Measurements from ENCODE around the gene ZSCAN26. TPM values are rescaled to one million over a fixed set of nuclear protein-coding genes. Genes with fewer than 3 reads are reported as not detected.
"Not testable (repeated sequence)": the region's sequence is repeated elsewhere in the genome, so short reads cannot be mapped to it uniquely, and the experiment has no call there.

Gene ZSCAN26
- total RNA-seq, 1 experiment from 2014 or later = 17.4 TPM

DNA sequence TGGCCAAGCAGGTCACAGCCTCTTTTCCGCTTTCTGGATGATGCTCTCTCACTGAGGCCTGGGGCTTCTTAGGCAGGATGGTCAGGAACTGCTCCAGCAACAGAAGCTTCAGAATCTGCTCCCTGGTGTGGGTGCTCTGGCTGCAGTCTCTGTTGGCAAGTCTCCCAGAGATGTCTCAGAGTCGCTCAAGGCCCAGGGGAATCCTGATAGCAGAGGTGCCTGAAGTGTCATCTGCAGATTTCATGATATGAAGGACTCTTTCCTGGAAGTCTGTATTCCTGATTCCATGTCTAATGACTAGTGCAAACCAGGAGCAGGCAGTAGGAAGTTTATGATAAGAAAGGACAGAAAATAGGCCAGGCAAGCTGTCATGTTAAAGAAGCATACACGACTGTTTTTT, 48.7 kb downstream of the ZSCAN26 start:
- H3K36me3 ChIP-seq = no peaks in the 10 kb centered on the region
- no peaks in the 10 kb centered on the region for H3K27me3 ChIP-seq (replicated peaks)
- DNase-seq (ENCODE audit: low read depth in 1 of 2, low spot score in 2 of 2) = no peak
- no peaks in the 10 kb centered on the region for H3K4me1 ChIP-seq (replicated peaks)
- no peak overlapping the region for H3K27ac ChIP-seq
- no peak overlapping the region for H3K4me3 ChIP-seq
- H3K9me3 ChIP-seq (replicated peaks) = peaks cover 4% of the 10 kb centered on the region; the same call in 1 of the 2 replicates

DNA sequence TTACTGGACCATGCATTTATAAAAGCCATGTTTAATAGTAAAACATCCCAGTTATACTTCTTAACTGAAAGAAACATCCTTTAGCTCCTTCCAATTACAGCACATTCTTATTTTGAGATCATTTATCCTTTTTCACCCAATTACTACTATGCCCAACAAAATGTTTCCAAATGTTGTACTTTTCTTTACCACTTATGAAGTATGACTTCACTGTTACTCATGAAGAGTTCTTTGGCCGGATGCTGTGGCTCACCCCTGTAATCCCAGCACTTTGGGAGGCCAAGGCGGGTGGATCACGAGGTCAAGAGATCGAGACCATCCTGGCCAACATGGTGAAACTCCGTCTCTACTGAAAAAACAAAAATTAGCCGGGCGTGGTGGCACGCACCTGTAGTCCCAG, 50.9 kb downstream of the ZSCAN26 start:
- H3K4me3 ChIP-seq; H3K9me3 ChIP-seq (replicated peaks); DNase-seq (ENCODE audit: low read depth in 1 of 2, low spot score in 2 of 2); H3K36me3 ChIP-seq; H3K27ac ChIP-seq; H3K27me3 ChIP-seq (replicated peaks); H3K4me1 ChIP-seq (replicated peaks): not testable (repeated sequence)

DNA sequence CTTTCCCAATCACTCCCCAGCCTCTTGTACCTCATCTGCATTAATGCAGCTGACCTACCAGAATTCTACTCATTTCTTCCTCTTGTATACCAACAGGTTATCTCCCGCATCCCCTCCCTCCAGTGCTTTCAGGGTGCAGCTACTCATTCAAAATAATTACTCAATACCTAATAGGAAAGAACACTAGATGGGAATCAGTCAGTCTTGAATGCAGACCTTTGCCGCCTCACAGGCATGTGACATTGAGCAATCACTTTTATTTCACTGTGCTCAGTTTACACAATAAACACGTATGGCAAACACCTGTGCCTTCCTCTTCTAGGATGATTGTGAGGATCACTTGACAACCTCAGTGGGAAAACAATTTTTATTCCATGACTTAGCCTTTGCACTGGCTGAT, 55.7 kb downstream of the ZSCAN26 start:
- no peaks in the 10 kb centered on the region for H3K27me3 ChIP-seq (replicated peaks)
- no peak overlapping the region for H3K4me3 ChIP-seq
- peaks cover 23% of the 10 kb centered on the region for H3K9me3 ChIP-seq (replicated peaks)
- H3K4me1 ChIP-seq (replicated peaks) = no peaks in the 10 kb centered on the region
- peaks cover 17% of the 10 kb centered on the region for H3K36me3 ChIP-seq
- no peak overlapping the region for H3K27ac ChIP-seq
- DNase-seq (ENCODE audit: low read depth in 1 of 2, low spot score in 2 of 2) = no peak

- no peaks in the 10 kb centered on the region for H3K27me3 ChIP-seq (replicated peaks)
- H3K4me1 ChIP-seq (replicated peaks) = no peaks in the 10 kb centered on the region
- peaks cover 19% of the 10 kb centered on the region for H3K36me3 ChIP-seq
- H3K27ac ChIP-seq = no peak overlapping the region
- DNase-seq (ENCODE audit: low read depth in 1 of 2, low spot score in 2 of 2) = no peak
- peaks cover 23% of the 10 kb centered on the region for H3K9me3 ChIP-seq (replicated peaks)
- H3K4me3 ChIP-seq = no peak overlapping the region
Measured at GRCh38 chr6:28323813-28324424, 57.0 kb downstream of the ZSCAN26 start.

- Histone ChIP-seq H3K36me3 (peaks cover 24% of the 10 kb centered on the region), H3K4me1 (replicated peaks) (no peaks in the 10 kb centered on the region), H3K9me3 (replicated peaks) (peaks cover 20% of the 10 kb centered on the region), H3K27me3 (replicated peaks) (no peaks in the 10 kb centered on the region), H3K27ac (no peak overlapping the region), H3K4me3 (no peak overlapping the region)
- DNase-seq (ENCODE audit: low read depth in 1 of 2, low spot score in 2 of 2) = no peak
Measured at GRCh38 chr6:28326371-28326948, 59.5 kb downstream of the ZSCAN26 start.

Other genes starting within 250 kb of the ZSCAN26 start
- 0.08 TPM in 1 of 2 replicates, not detected in the other for gene ZNF165, start 186.6 kb upstream of the ZSCAN26 start, total RNA-seq (2014; rRNA removed; shearing (Covaris generic))
- gene ZSCAN16, start 142.5 kb upstream of the ZSCAN26 start, total RNA-seq (2014; rRNA removed; shearing (Covaris generic)) = 0.31 and 1.2 TPM in 2 replicates
- gene ZKSCAN8, start 125.3 kb upstream of the ZSCAN26 start, total RNA-seq (2014; rRNA removed; shearing (Covaris generic)) = 8.2 and 12.4 TPM in 2 replicates
- 24.3 and 34.9 TPM in 2 replicates for gene ZSCAN9, start 41.9 kb upstream of the ZSCAN26 start, total RNA-seq (2014; rRNA removed; shearing (Covaris generic))
- gene ZKSCAN4, start 14.9 kb upstream of the ZSCAN26 start, total RNA-seq (2014; rRNA removed; shearing (Covaris generic)) = 8.2 and 13.8 TPM in 2 replicates
- not detected in 2 replicates for gene NKAPL, start 7.8 kb upstream of the ZSCAN26 start, total RNA-seq (2014; rRNA removed; shearing (Covaris generic))
- gene PGBD1, start 14.4 kb downstream of the ZSCAN26 start, total RNA-seq (2014; rRNA removed; shearing (Covaris generic)) = 13.4 and 13.5 TPM in 2 replicates
- 17.9 and 67.4 TPM in 2 replicates for gene ZSCAN31, start 69.0 kb downstream of the ZSCAN26 start, total RNA-seq (2014; rRNA removed; shearing (Covaris generic))
- 5.9 and 6.9 TPM in 2 replicates for gene ZKSCAN3, start 82.8 kb downstream of the ZSCAN26 start, total RNA-seq (2014; rRNA removed; shearing (Covaris generic))
- gene ZSCAN12, start 132.6 kb downstream of the ZSCAN26 start, total RNA-seq (2014; rRNA removed; shearing (Covaris generic)) = 4.8 and 6.6 TPM in 2 replicates
- gene ZSCAN23, start 176.3 kb downstream of the ZSCAN26 start, total RNA-seq (2014; rRNA removed; shearing (Covaris generic)) = 0.28 and 2.6 TPM in 2 replicates
- not detected in 2 replicates for gene GPX6, start 248.7 kb downstream of the ZSCAN26 start, total RNA-seq (2014; rRNA removed; shearing (Covaris generic))

Measured in SJSA1 (cell line).